Measurements from ENCODE around the gene MAFG. TPM values are rescaled to one million over a fixed set of nuclear protein-coding genes. Genes with fewer than 3 reads are reported as not detected.

MAFG gene
- polyA plus RNA-seq, 1 donor, result 21.1 TPM

- Histone ChIP-seq H3K9me3 (ENCODE audit: control insufficient read depth, low read depth, low read length) (no peaks in the 10 kb centered on the region), H3K27me3 (ENCODE audit: control insufficient read depth, insufficient read depth, low read length) (no peaks in the 10 kb centered on the region), H3K27ac (ENCODE audit: low read length) (no peak overlapping the region), H3K36me3 (ENCODE audit: control insufficient read depth, insufficient read depth, low read length) (peaks cover 64% of the 10 kb centered on the region), H3K4me3 (ENCODE audit: low read length) (no peak overlapping the region), H3K4me1 (ENCODE audit: control insufficient read depth, insufficient read depth, low read length) (peaks cover 12% of the 10 kb centered on the region)
- no CpG with 5 or more reads among the region's 11 CpGs for WGBS (ENCODE audit: insufficient coverage, low lambda C conversion rate)
- DNase-seq, result no peak
Observed at GRCh38 chr17:81885869-81886548, 41.5 kb downstream of the MAFG start.

GRCh38 chr17:81885454-81885853 is 42.1 kb downstream of the MAFG start:
- Histone ChIP-seq H3K36me3 (ENCODE audit: control insufficient read depth, insufficient read depth, low read length) (peaks cover 66% of the 10 kb centered on the region), H3K27ac (ENCODE audit: low read length) (no peak overlapping the region), H3K27me3 (ENCODE audit: control insufficient read depth, insufficient read depth, low read length) (no peaks in the 10 kb centered on the region), H3K4me3 (ENCODE audit: low read length) (no peak overlapping the region), H3K9me3 (ENCODE audit: control insufficient read depth, low read depth, low read length) (no peaks in the 10 kb centered on the region), H3K4me1 (ENCODE audit: control insufficient read depth, insufficient read depth, low read length) (peaks cover 10% of the 10 kb centered on the region)
- DNase-seq, result no peak
- WGBS (ENCODE audit: insufficient coverage, low lambda C conversion rate), result no CpG with 5 or more reads among the region's 10 CpGs

- H3K27ac ChIP-seq (ENCODE audit: low read length), result no peak overlapping the region
- H3K4me3 ChIP-seq (ENCODE audit: low read length), result no peak overlapping the region
- H3K27me3 ChIP-seq (ENCODE audit: control insufficient read depth, insufficient read depth, low read length), result no peaks in the 10 kb centered on the region
- H3K4me1 ChIP-seq (ENCODE audit: control insufficient read depth, insufficient read depth, low read length), result peaks cover 5% of the 10 kb centered on the region
- H3K36me3 ChIP-seq (ENCODE audit: control insufficient read depth, insufficient read depth, low read length), result peaks cover 65% of the 10 kb centered on the region
- WGBS (ENCODE audit: insufficient coverage, low lambda C conversion rate), result no CpG with 5 or more reads among the region's 5 CpGs
- no peak for DNase-seq
- no peaks in the 10 kb centered on the region for H3K9me3 ChIP-seq (ENCODE audit: control insufficient read depth, low read depth, low read length)
Observed at GRCh38 chr17:81884968-81885367, 42.6 kb downstream of the MAFG start.

- H3K4me1 ChIP-seq (ENCODE audit: control insufficient read depth, insufficient read depth, low read length), result peaks cover under 1% of the 10 kb centered on the region
- peaks cover 65% of the 10 kb centered on the region for H3K36me3 ChIP-seq (ENCODE audit: control insufficient read depth, insufficient read depth, low read length)
- H3K27me3 ChIP-seq (ENCODE audit: control insufficient read depth, insufficient read depth, low read length), result no peaks in the 10 kb centered on the region
- H3K27ac ChIP-seq (ENCODE audit: low read length), result no peak overlapping the region
- no peak for DNase-seq
- no peaks in the 10 kb centered on the region for H3K9me3 ChIP-seq (ENCODE audit: control insufficient read depth, low read depth, low read length)
- no peak overlapping the region for H3K4me3 ChIP-seq (ENCODE audit: low read length)
- no CpG with 5 or more reads among the region's 11 CpGs for WGBS (ENCODE audit: insufficient coverage, low lambda C conversion rate)
Observed at GRCh38 chr17:81884520-81884919, 43.0 kb downstream of the MAFG start.

- no peaks in the 10 kb centered on the region for H3K9me3 ChIP-seq (ENCODE audit: control insufficient read depth, low read depth, low read length)
- WGBS (ENCODE audit: insufficient coverage, low lambda C conversion rate), result no CpG with 5 or more reads among the region's 5 CpGs
- no peak overlapping the region for H3K27ac ChIP-seq (ENCODE audit: low read length)
- no peak overlapping the region for H3K4me3 ChIP-seq (ENCODE audit: low read length)
- H3K27me3 ChIP-seq (ENCODE audit: control insufficient read depth, insufficient read depth, low read length), result no peaks in the 10 kb centered on the region
- no peaks in the 10 kb centered on the region for H3K4me1 ChIP-seq (ENCODE audit: control insufficient read depth, insufficient read depth, low read length)
- no peak for DNase-seq
- H3K36me3 ChIP-seq (ENCODE audit: control insufficient read depth, insufficient read depth, low read length), result peaks cover 24% of the 10 kb centered on the region
Observed at GRCh38 chr17:81879121-81879520, 48.4 kb downstream of the MAFG start.

GRCh38 chr17:81878294-81878693 is 49.2 kb downstream of the MAFG start:
- DNase-seq, result no peak
- H3K27ac ChIP-seq (ENCODE audit: low read length), result no peak overlapping the region
- WGBS (ENCODE audit: insufficient coverage, low lambda C conversion rate), result 100% methylated on average over 1 of the region's 3 CpGs
- no peak overlapping the region for H3K4me3 ChIP-seq (ENCODE audit: low read length)
- H3K4me1 ChIP-seq (ENCODE audit: control insufficient read depth, insufficient read depth, low read length), result no peaks in the 10 kb centered on the region
- peaks cover 24% of the 10 kb centered on the region for H3K36me3 ChIP-seq (ENCODE audit: control insufficient read depth, insufficient read depth, low read length)
- no peaks in the 10 kb centered on the region for H3K27me3 ChIP-seq (ENCODE audit: control insufficient read depth, insufficient read depth, low read length)
- H3K9me3 ChIP-seq (ENCODE audit: control insufficient read depth, low read depth, low read length), result no peaks in the 10 kb centered on the region

GRCh38 chr17:81877569-81877968 is 50.0 kb downstream of the MAFG start:
- no CpG with 5 or more reads among the region's 5 CpGs for WGBS (ENCODE audit: insufficient coverage, low lambda C conversion rate)
- H3K36me3 ChIP-seq (ENCODE audit: control insufficient read depth, insufficient read depth, low read length), result peaks cover 24% of the 10 kb centered on the region
- H3K9me3 ChIP-seq (ENCODE audit: control insufficient read depth, low read depth, low read length), result no peaks in the 10 kb centered on the region
- H3K27me3 ChIP-seq (ENCODE audit: control insufficient read depth, insufficient read depth, low read length), result no peaks in the 10 kb centered on the region
- no peaks in the 10 kb centered on the region for H3K4me1 ChIP-seq (ENCODE audit: control insufficient read depth, insufficient read depth, low read length)
- H3K4me3 ChIP-seq (ENCODE audit: low read length), result no peak overlapping the region
- H3K27ac ChIP-seq (ENCODE audit: low read length), result no peak overlapping the region
- DNase-seq, result no peak

GRCh38 chr17:81871387-81872230 is 55.9 kb downstream of the MAFG start:
- H3K36me3 ChIP-seq (ENCODE audit: control insufficient read depth, insufficient read depth, low read length), result peaks cover 31% of the 10 kb centered on the region
- H3K4me3 ChIP-seq (ENCODE audit: low read length), result peak overlapping the region; percentile 99
- no CpG with 5 or more reads among the region's 86 CpGs for WGBS (ENCODE audit: insufficient coverage, low lambda C conversion rate)
- peak overlapping the region; percentile 97 for H3K27ac ChIP-seq (ENCODE audit: low read length)
- peaks cover 41% of the 10 kb centered on the region for H3K4me1 ChIP-seq (ENCODE audit: control insufficient read depth, insufficient read depth, low read length)
- peak; percentile 90 for DNase-seq
- peaks cover 13% of the 10 kb centered on the region for H3K9me3 ChIP-seq (ENCODE audit: control insufficient read depth, low read depth, low read length)
- H3K27me3 ChIP-seq (ENCODE audit: control insufficient read depth, insufficient read depth, low read length), result no peaks in the 10 kb centered on the region

- peaks cover 47% of the 10 kb centered on the region for H3K4me1 ChIP-seq (ENCODE audit: control insufficient read depth, insufficient read depth, low read length)
- peak within 1 kb of the TSS; percentile 97 for H3K27ac ChIP-seq (ENCODE audit: low read length)
- WGBS (ENCODE audit: insufficient coverage, low lambda C conversion rate), result no CpG with 5 or more reads among the region's 64 CpGs
- H3K27me3 ChIP-seq (ENCODE audit: control insufficient read depth, insufficient read depth, low read length), result no peaks in the 10 kb centered on the region
- H3K4me3 ChIP-seq (ENCODE audit: low read length), result peak within 1 kb of the TSS; percentile 99
- H3K9me3 ChIP-seq (ENCODE audit: control insufficient read depth, low read depth, low read length), result peaks cover 13% of the 10 kb centered on the region
- peaks cover 33% of the 10 kb centered on the region for H3K36me3 ChIP-seq (ENCODE audit: control insufficient read depth, insufficient read depth, low read length)
- DNase-seq, result no peak
Observed at GRCh38 chr17:81870981-81871386, 56.6 kb downstream of the MAFG start, which contains the start of gene ARHGDIA. ARHGDIA (minus strand) TSS chr17:81871337; CDS start chr17:81869930, 1,407 bp downstream.

GRCh38 chr17:81870131-81870980 is 57.2 kb downstream of the MAFG start:
- DNase-seq, result peak in 1 of 2 donors; percentile 72
- Histone ChIP-seq H3K36me3 (ENCODE audit: control insufficient read depth, insufficient read depth, low read length) (peaks cover 38% of the 10 kb centered on the region), H3K4me3 (ENCODE audit: low read length) (peak overlapping the region; percentile 85), H3K4me1 (ENCODE audit: control insufficient read depth, insufficient read depth, low read length) (peaks cover 53% of the 10 kb centered on the region), H3K27me3 (ENCODE audit: control insufficient read depth, insufficient read depth, low read length) (no peaks in the 10 kb centered on the region), H3K9me3 (ENCODE audit: control insufficient read depth, low read depth, low read length) (peaks cover 13% of the 10 kb centered on the region), H3K27ac (ENCODE audit: low read length) (peak overlapping the region; percentile 89)
- no CpG with 5 or more reads among the region's 65 CpGs for WGBS (ENCODE audit: insufficient coverage, low lambda C conversion rate)
